GM12878 (cell line): ENCODE results near the gene RNF31. TPM values are rescaled to one million over a fixed set of nuclear protein-coding genes. Genes with fewer than 3 reads are reported as not detected.

Experiments
- ATAC-seq: fragments of 200-7000 bp; cut with Tn5 transposase; 3 replicates; pipeline ENCODE4 v1.9.1; 2020; ENCODE audit warnings: mild to moderate bottlenecking, moderate library complexity
- BruUV-seq: library from RNA; stranded (reverse); fragments of 400-500 nt; replicated peaks from 2 replicates; lab custom pipeline; 2021; lab: Mats Ljungman, UMichigan
- CTCF ChIA-PET: fragments of 300-600 bp; sonication (Branson Sonifier 250); formaldehyde crosslinking; extraction: SDS; loops from one replicate; lab custom pipeline; 2021; ENCODE audit warnings: inconsistent platforms; lab: Yijun Ruan, JAX
- POLR2A ChIA-PET: fragments of 350-600 bp; formaldehyde crosslinking; extraction: SDS; loops from one replicate; lab custom pipeline; 2021; ENCODE audit warnings: inconsistent platforms; lab: Charles Lee
- RAD21 ChIA-PET: fragments of 300-600 bp; sonication (Branson Sonifier 250); formaldehyde crosslinking; loops from one replicate; lab custom pipeline; 2023; ENCODE audit warnings: antibody characterized with exemption; ENCODE audit not compliant: unreplicated experiment; lab: Charles Lee
- SMC1A ChIA-PET: fragments of 300-600 bp; sonication (Branson Sonifier 250); formaldehyde crosslinking; loops from one replicate; lab custom pipeline; 2023; ENCODE audit not compliant: unreplicated experiment, uncharacterized antibody; lab: Charles Lee
- DNase-seq: peaks from one replicate; pipeline ENCODE4 v3.0.0-alpha.2; 2011; ENCODE audit warnings: low read depth, low spot score
- FAIRE-seq: peaks from 3 replicates; lab custom pipeline; 2011; peaks lifted over from hg19 to GRCh38; lab: Jason Lieb, UNC
- H2AFZ ChIP-seq: 2 replicates; pipeline ENCODE4 v1.6.0; 2011; ENCODE audit warnings: low read depth, low read length, control low read depth; ENCODE audit not compliant: control insufficient read depth
- H3K27ac ChIP-seq: 2 replicates; pipeline ENCODE4 v1.5.1; 2011; ENCODE audit warnings: control low read depth; ENCODE audit not compliant: control insufficient read depth, insufficient read depth
- H3K27me3 ChIP-seq, 2 experiments: replicated peaks in 1 of 2; 2 replicates each; pipeline versions ENCODE4 v1.6.0 to v1.6.1; 2011; ENCODE audit warnings: low read length in 1 of 2; ENCODE audit not compliant: control insufficient read depth in 2 of 2, insufficient read depth in 2 of 2
- H3K36me3 ChIP-seq, 2 experiments: 2 replicates each; pipeline ENCODE4 v1.5.1; 2011; ENCODE audit warnings: low read length in 1 of 2; ENCODE audit not compliant: control insufficient read depth in 2 of 2, insufficient read depth in 2 of 2
- H3K4me1 ChIP-seq: 2 replicates; pipeline ENCODE4 v1.6.1; 2011; ENCODE audit warnings: mild to moderate bottlenecking, low read length, moderate library complexity, mixed read lengths; ENCODE audit not compliant: control insufficient read depth, insufficient read depth
- H3K4me2 ChIP-seq: 2 replicates; pipeline ENCODE4 v1.6.0; 2011; ENCODE audit warnings: control low read depth; ENCODE audit not compliant: control insufficient read depth, insufficient read depth
- H3K4me3 ChIP-seq: fragments of 200-600 bp; sonication (generic); 2 replicates; pipeline ENCODE4 v1.5.1; 2016
- H3K79me2 ChIP-seq: 2 replicates; pipeline ENCODE4 v1.6.0; 2011; ENCODE audit warnings: low read length; ENCODE audit not compliant: control insufficient read depth, insufficient read depth
- H3K9ac ChIP-seq: 2 replicates; pipeline ENCODE4 v1.8.0; 2011; ENCODE audit warnings: low read length, control low read depth, mixed read lengths; ENCODE audit not compliant: control insufficient read depth, insufficient read depth
- H3K9me3 ChIP-seq: replicated peaks from 3 replicates; pipeline ENCODE4 v1.5.1; 2011; ENCODE audit warnings: mild to moderate bottlenecking, low read length; ENCODE audit not compliant: control insufficient read depth, insufficient read depth
- H4K20me1 ChIP-seq: 2 replicates; pipeline ENCODE4 v1.6.0; 2011; ENCODE audit not compliant: control insufficient read depth, insufficient read depth
- BRCA1 ChIP-seq: IDR thresholded peaks from 2 replicates; pipeline ENCODE4 v1.6.1; 2011; ENCODE audit warnings: low read depth, low read length, improper control_type of control experiment
- CREM ChIP-seq: IDR thresholded peaks from 2 replicates; pipeline ENCODE4 v1.6.1; 2014; ENCODE audit warnings: antibody characterized with exemption, low read depth
- DPF2 ChIP-seq: fragments of 450-650 bp; IDR thresholded peaks from 2 replicates; pipeline ENCODE4 v1.6.1; 2017; ENCODE audit warnings: mild to moderate bottlenecking
- EGR1 ChIP-seq, 2 experiments: IDR thresholded peaks; 1 replicate in 1 of 2; 2 replicates in 1 of 2; pipeline ENCODE4 v1.6.1; 2011 to 2012; ENCODE audit warnings: low read depth in 2 of 2, low read length in 2 of 2, borderline replicate concordance in 1 of 2, mild to moderate bottlenecking in 1 of 2, moderate library complexity in 1 of 2
- ESRRA ChIP-seq: IDR thresholded peaks from 2 replicates; pipeline ENCODE4 v1.6.1; 2012; ENCODE audit warnings: mild to moderate bottlenecking, low read length, improper control_type of control experiment
- HDAC6 ChIP-seq: fragments of 200-600 bp; sonication (generic); IDR thresholded peaks from one replicate; pipeline ENCODE4 v1.8.0; 2017; ENCODE audit warnings: antibody characterized with exemption; ENCODE audit not compliant: unreplicated experiment
- POLR2AphosphoS5 ChIP-seq: IDR thresholded peaks from 2 replicates; pipeline ENCODE4 v1.6.1; 2011; ENCODE audit warnings: mild to moderate bottlenecking, low read length, inconsistent platforms
- POU2F2 ChIP-seq: IDR thresholded peaks from 3 replicates; pipeline ENCODE4 v1.6.1; 2011; ENCODE audit warnings: low read depth, mild to moderate bottlenecking, low read length, borderline replicate concordance
- RCOR1 ChIP-seq: conservative IDR thresholded peaks from 2 replicates; pipeline ENCODE4 v1.6.1; 2012; ENCODE audit warnings: low read depth, low read length, improper control_type of control experiment
- SMAD5 ChIP-seq: IDR thresholded peaks from 2 replicates; pipeline ENCODE4 v1.6.1; 2016; ENCODE audit warnings: antibody characterized with exemption, low read depth
- SMARCA5 ChIP-seq: fragments of 450-650 bp; IDR thresholded peaks from 2 replicates; pipeline ENCODE4 v1.6.1; 2017; ENCODE audit warnings: mild to moderate bottlenecking
- SP1 ChIP-seq: IDR thresholded peaks from one replicate; pipeline ENCODE4 v1.6.1; 2011; ENCODE audit warnings: low read depth, low read length
- TCF12 ChIP-seq: IDR thresholded peaks from 2 replicates; pipeline ENCODE4 v1.6.1; 2011; ENCODE audit warnings: low read depth, mild to moderate bottlenecking, low read length
- TCF3 ChIP-seq: IDR thresholded peaks from 2 replicates; pipeline ENCODE4 v1.6.1; 2012; ENCODE audit warnings: low read depth, mild to moderate bottlenecking, low read length, borderline replicate concordance; ENCODE audit not compliant: insufficient read depth
- ZNF274 ChIP-seq: IDR thresholded peaks from one replicate; pipeline ENCODE4 v1.8.0; 2011; ENCODE audit not compliant: insufficient read length, insufficient read depth
- WGBS: methylation state at CpG from one replicate; pipeline ENCODE4 v1.1.6; 2016; ENCODE audit warnings: low lambda C conversion rate; ENCODE audit not compliant: insufficient replicate concordance, insufficient coverage; ENCODE audit errors: missing lambda C conversion rate; 5-methylcytosine and 5-hydroxymethylcytosine counted together
- in situ Hi-C: fragments of 300-500 bp; cut with MboI; formaldehyde crosslinking; loops from 9 replicates; pipeline ENCODE4 v1.14.3; 2018; ENCODE audit warnings: mixed read lengths
- intact Hi-C: fragments of 100-400 bp; cut with micrococcal nuclease; formaldehyde crosslinking; loops from one replicate; pipeline ENCODE4 v1.14.2; 2022; ENCODE audit not compliant: unreplicated experiment
- polyA plus RNA-seq, 11 experiments: library from polyadenylated mRNA; depleted of rRNA in 4 of 11; unstranded in 6 of 11; stranded (reverse) in 5 of 11; fragments of >200 nt; fragmentation: Nextera tagmentation in 4 of 11; fragmentation: Illumina TruSeq in 1 of 11; extraction: Ambion mirVana in 4 of 11; extraction: Trizol in 1 of 11; gene quantifications; 1 replicate in 1 of 11; 2 replicates in 10 of 11; pipeline versions ENCODE4 v1.2.1 to v1.2.3, GENCODE V29; 2011 to 2016; ENCODE audit warnings: inconsistent platforms in 2 of 11, missing spikeins in 2 of 11, low read depth in 1 of 11
- total RNA-seq, 4 experiments: library from RNA; depleted of rRNA in 3 of 4; stranded (reverse); fragments of >200 nt in 3 of 4; fragmentation: Illumina TruSeq in 1 of 4; extraction: Trizol in 1 of 4; gene quantifications; 2 replicates each; pipeline versions ENCODE4 v1.2.1 to v1.2.3, GENCODE V29; 2013 to 2021
- TF ChIP-seq, protein P1 (sequence below): fragments of 450-650 bp; IDR thresholded peaks from 2 replicates; pipeline ENCODE4 v1.6.1; 2016; ENCODE audit warnings: mild to moderate bottlenecking
- TF ChIP-seq, protein P2 (sequence below): fragments of 450-650 bp; IDR thresholded peaks from 2 replicates; pipeline ENCODE4 v1.6.1; 2018; ENCODE audit warnings: borderline replicate concordance, mild to moderate bottlenecking; ENCODE audit not compliant: partially characterized antibody
- TF ChIP-seq, protein P3 (sequence below): IDR thresholded peaks from 2 replicates; pipeline ENCODE4 v1.6.1; 2011; ENCODE audit warnings: mild to moderate bottlenecking, low read depth, low read length, moderate library complexity; ENCODE audit not compliant: insufficient replicate concordance

The RNF31 gene
- total and polyA plus RNA-seq, 10 of the 15 experiments (the other 5 are each of a cell fraction or from before 2014, with no cell fraction given) = 8.5 to 92.7 (median 52.0) TPM

DNA sequence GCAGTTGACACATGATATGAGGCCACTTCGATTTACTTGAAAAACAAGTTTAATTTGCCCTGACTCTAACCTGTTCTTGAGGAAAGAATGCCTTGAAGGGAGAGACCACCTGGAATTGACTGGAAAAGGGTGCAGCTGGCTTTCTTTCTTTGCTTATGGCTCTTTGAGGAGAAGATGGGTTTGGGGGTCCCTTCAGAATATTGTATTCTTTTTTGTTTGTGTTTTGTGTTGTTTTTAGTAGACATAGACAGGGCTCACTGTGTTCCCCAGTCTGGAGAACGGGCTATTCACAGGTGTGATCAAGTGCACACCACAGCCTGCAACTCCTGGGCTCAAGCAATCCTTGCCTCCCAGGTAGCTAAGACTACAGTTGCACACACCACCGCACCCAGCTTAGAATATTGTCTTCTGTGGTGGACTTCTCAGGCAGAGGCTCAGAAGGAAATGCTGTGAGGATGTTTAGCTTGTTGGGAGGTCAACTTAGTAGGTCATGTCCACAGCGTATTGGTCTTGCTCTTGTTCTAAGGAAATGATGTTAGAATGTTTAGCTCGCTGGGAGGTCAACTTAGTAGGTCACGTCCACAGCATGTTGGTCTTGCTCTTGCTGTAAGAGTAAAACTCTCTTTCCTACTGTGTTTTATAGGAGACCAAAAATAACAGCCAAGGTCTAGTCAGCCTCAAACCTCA is 31.0 kb upstream of the RNF31 start (continued):
- TF ChIP-seq CREM (no peak), RCOR1 (no peak), EGR1 (IDR thresholded peaks at IDR 0.05; ENCODE audit: borderline replicate concordance in 1 of 2, low read depth in 2 of 2, low read length in 2 of 2) (no peak), SMARCA5 (no peak), DPF2 (no peak)
- TF ChIP-seq, protein P1, sequence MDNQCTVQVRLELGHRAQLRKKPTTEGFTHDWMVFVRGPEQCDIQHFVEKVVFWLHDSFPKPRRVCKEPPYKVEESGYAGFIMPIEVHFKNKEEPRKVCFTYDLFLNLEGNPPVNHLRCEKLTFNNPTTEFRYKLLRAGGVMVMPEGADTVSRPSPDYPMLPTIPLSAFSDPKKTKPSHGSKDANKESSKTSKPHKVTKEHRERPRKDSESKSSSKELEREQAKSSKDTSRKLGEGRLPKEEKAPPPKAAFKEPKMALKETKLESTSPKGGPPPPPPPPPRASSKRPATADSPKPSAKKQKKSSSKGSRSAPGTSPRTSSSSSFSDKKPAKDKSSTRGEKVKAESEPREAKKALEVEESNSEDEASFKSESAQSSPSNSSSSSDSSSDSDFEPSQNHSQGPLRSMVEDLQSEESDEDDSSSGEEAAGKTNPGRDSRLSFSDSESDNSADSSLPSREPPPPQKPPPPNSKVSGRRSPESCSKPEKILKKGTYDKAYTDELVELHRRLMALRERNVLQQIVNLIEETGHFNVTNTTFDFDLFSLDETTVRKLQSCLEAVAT = no peak

DNA sequence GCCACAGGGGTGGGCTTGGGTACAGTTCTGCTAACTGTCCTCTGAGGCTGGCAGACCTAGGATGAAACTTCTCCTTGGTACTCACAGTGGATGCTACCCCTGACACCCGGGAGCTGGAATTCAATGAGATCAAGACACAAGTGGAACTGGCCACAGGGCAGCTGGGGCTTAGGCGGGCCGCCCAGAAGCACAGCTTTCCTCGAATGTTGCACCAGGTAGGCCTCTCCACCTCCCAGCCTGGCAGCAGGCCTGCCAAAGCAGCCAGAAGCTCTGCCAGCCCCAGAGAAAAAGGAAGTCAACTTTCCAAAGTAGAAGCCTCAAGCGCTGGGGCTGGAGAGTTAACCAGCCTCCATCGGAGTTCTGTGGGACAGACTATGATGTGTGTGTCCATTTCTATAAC is 30.1 kb upstream of the RNF31 start:
- no peak for DNase-seq
- CTCF ChIA-PET = interaction anchor here (0.9 to 5.9 kb wide), 5 partner anchors 8 to 191 kb away, joined by 3 to 39 read pairs (median 7); partner anchors contain the start of genes CIDEB, IRF9 and PSME1
- ATAC-seq = no peak
- no peak overlapping the region; the same call in 1 of the 2 replicates for H3K4me2 ChIP-seq
- H3K9me3 ChIP-seq = no peaks in the 10 kb centered on the region
- intact Hi-C loops = no loop called here
- no peaks in the 10 kb centered on the region for H4K20me1 ChIP-seq
- no peak overlapping the region for H3K4me3 ChIP-seq
- no peak overlapping the region for H3K27ac ChIP-seq
- SMC1A ChIA-PET = interaction anchor here (0.8 to 7.7 kb wide), 5 partner anchors 9 to 44 kb away, joined by 3 to 70 read pairs (median 47); partner anchors contain the start of genes EMC9, IRF9, PCK2 and PSME1
- peaks cover 11 to 23% of the 10 kb centered on the region in 2 experiments for H3K36me3 ChIP-seq
- H2AFZ ChIP-seq = no peak overlapping the region
- in situ Hi-C loops = loop anchor here (25.0 kb wide), 1 partner anchor 805 kb away; the partner anchor contains the start of genes BCL2L2, PABPN1 and PPP1R3E
- FAIRE-seq = no peak
- 90% methylated on average over 6 of the region's 6 CpGs for WGBS
- no peak overlapping the region for H3K9ac ChIP-seq
- POLR2A ChIA-PET = interaction anchor here (0.5 to 17.1 kb wide), 8 partner anchors 8 to 107 kb away, joined by 3 to 276 read pairs (median 64); partner anchors contain the start of genes EMC9, FITM1, IRF9 and PCK2
- no peaks in the 10 kb centered on the region for H3K27me3 ChIP-seq
- peaks cover 24% of the 10 kb centered on the region for H3K79me2 ChIP-seq
- H3K4me1 ChIP-seq = peaks cover 5% of the 10 kb centered on the region
- BruUV-seq = no TSS peak
- RAD21 ChIA-PET = interaction anchor here (1.0 to 5.8 kb wide), 6 partner anchors 8 to 44 kb away, joined by 3 to 69 read pairs (median 8); partner anchors contain the start of genes EMC9, IRF9, PSME1 and PSME2
- TF ChIP-seq TCF3 (no peak), HDAC6 (no peak), POU2F2 (no peak), TCF12 (no peak), POLR2AphosphoS5 (no peak), ESRRA (no peak), ZNF274 (no peak), SMAD5 (no peak), BRCA1 (no peak), SP1 (no peak)
- TF ChIP-seq, protein P2, sequence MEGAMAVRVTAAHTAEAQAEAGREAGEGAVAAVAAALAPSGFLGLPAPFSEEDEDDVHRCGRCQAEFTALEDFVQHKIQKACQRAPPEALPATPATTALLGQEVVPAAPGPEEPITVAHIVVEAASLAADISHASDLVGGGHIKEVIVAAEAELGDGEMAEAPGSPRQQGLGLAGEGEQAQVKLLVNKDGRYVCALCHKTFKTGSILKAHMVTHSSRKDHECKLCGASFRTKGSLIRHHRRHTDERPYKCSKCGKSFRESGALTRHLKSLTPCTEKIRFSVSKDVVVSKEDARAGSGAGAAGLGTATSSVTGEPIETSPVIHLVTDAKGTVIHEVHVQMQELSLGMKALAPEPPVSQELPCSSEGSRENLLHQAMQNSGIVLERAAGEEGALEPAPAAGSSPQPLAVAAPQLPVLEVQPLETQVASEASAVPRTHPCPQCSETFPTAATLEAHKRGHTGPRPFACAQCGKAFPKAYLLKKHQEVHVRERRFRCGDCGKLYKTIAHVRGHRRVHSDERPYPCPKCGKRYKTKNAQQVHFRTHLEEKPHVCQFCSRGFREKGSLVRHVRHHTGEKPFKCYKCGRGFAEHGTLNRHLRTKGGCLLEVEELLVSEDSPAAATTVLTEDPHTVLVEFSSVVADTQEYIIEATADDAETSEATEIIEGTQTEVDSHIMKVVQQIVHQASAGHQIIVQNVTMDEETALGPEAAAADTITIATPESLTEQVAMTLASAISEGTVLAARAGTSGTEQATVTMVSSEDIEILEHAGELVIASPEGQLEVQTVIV = no peak
- TF ChIP-seq, protein P3, sequence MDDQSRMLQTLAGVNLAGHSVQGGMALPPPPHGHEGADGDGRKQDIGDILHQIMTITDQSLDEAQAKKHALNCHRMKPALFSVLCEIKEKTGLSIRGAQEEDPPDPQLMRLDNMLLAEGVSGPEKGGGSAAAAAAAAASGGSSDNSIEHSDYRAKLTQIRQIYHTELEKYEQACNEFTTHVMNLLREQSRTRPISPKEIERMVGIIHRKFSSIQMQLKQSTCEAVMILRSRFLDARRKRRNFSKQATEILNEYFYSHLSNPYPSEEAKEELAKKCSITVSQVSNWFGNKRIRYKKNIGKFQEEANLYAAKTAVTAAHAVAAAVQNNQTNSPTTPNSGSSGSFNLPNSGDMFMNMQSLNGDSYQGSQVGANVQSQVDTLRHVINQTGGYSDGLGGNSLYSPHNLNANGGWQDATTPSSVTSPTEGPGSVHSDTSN = no peak
